ENCODE measurements around the gene KHDC1. TPM values are rescaled to one million over a fixed set of nuclear protein-coding genes. Genes with fewer than 3 reads are reported as not detected.

KHDC1 gene, protein sequence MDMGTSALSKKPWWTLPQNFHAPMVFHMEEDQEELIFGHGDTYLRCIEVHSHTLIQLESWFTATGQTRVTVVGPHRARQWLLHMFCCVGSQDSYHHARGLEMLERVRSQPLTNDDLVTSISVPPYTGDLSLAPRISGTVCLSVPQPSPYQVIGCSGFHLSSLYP
- total RNA-seq, result 0.19 and 0.49 TPM in 2 replicates

DNA sequence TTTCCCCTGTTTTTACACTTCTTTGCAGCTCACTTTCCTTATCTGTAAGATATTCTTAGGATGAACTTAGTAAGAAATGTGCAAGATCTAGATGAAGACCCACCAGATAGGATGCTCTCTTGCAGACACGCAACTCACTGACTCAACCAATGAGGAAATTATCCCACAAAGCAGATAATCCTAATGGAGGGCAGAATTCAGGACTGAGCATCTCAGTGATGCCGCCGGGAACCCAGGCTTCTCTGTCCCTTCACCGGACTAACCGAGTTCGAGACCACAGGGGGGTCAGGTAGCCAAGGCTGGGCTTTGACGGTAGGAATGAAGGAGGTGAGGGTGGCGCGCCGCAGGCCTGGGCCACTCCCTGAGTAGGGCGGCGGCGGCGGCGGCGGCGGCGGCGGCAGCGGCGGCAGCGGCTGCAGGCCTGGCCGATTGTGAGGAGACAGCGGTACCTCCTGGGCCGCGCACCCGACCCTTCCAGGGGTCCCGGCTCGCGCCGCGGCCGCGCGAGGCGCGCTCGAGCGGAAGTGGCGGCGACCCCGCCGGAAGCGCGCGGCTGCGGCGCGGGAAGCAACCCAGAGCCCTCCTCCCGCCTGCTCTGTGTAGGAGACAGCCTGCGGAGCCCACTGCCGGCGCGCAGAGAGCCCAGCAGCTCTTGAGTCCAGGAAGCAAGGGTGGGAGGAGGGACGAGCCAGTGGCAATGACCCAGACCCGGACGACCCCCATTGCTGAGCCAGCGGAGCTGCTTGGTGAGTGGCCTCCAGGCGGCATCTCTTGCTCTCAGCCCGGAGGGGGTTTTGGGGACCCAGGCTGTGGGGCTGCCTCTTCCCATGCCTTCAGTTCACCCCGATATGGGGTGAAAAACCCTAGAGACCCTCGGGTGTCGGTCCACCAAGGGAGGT, at the start of gene KHDC1:
Gene KHDC1 (minus strand): TSS at position 526 of the 899 bp plus-strand sequence. CDS start 20,679 bp downstream, outside the sequence.

GRCh38 chr6:73225396-73225795, 37.6 kb downstream of the KHDC1 start, which contains the start of gene KHDC1L:
TSS of gene KHDC1L (minus strand) at chr6:73225496. CDS start at chr6:73225408, 88 bp downstream.

Other genes starting within 250 kb of the KHDC1 start
- not detected in 2 replicates for gene KHDC1L, start 37.7 kb downstream of the KHDC1 start, total RNA-seq
- gene DPPA5, start 91.1 kb upstream of the KHDC1 start, total RNA-seq, result not detected in 2 replicates
- not detected in 2 replicates for gene KHDC3L, start 99.5 kb upstream of the KHDC1 start, total RNA-seq
- gene OOEP, start 106.7 kb upstream of the KHDC1 start, total RNA-seq, result not detected in 2 replicates
- 0.32 and 0.94 TPM in 2 replicates for gene DDX43, start 131.6 kb upstream of the KHDC1 start, total RNA-seq
- gene CGAS, start 189.1 kb upstream of the KHDC1 start, total RNA-seq, result 4.3 and 6.2 TPM in 2 replicates
- gene MTO1, start 198.5 kb upstream of the KHDC1 start, total RNA-seq, result 21.9 and 34.8 TPM in 2 replicates